SK-N-SH treated with all-trans-retinoic acid at 6 μM for 48 hours (cell line): Measurements from ENCODE around the gene MAPK1IP1L.

Experiments used
- ATAC-seq: fragments of 200-7000 bp; cut with Tn5 transposase; 3 replicates; pipeline ENCODE4 v1.9.1; 2020; ENCODE audit warnings: mild to moderate bottlenecking, moderate library complexity
- ARNTL ChIP-seq: fragments of 450-650 bp; formaldehyde crosslinking; IDR thresholded peaks from 2 replicates; pipeline ENCODE4 v1.5.0; 2020; ENCODE audit warnings: low read depth, mild to moderate bottlenecking, moderate library complexity, borderline replicate concordance
- BACH2 ChIP-seq: fragments of 250-450 bp; sonication (Bioruptor Pico); IDR thresholded peaks from 2 replicates; pipeline ENCODE4 v1.9.0; 2021; ENCODE audit warnings: mild to moderate bottlenecking, borderline replicate concordance
- CSDC2 ChIP-seq: fragments of 250-450 bp; sonication (Bioruptor Pico); IDR thresholded peaks from 2 replicates; pipeline ENCODE4 v1.5.0; 2020; ENCODE audit warnings: mild to moderate bottlenecking, moderate library complexity
- ESRRG ChIP-seq: fragments of 250-450 bp; sonication (Bioruptor Pico); IDR thresholded peaks from 2 replicates; pipeline ENCODE4 v1.6.1; 2021; ENCODE audit warnings: mild to moderate bottlenecking
- GLIS3 ChIP-seq: fragments of 250-450 bp; sonication (Bioruptor Pico); IDR thresholded peaks from 2 replicates; pipeline ENCODE4 v1.5.0; 2020; ENCODE audit warnings: mild to moderate bottlenecking, moderate library complexity
- ISL1 ChIP-seq: fragments of 250-450 bp; sonication (Bioruptor Pico); IDR thresholded peaks from 2 replicates; pipeline ENCODE4 v2.1.2; 2022; ENCODE audit warnings: mild to moderate bottlenecking, moderate library complexity
- OSR1 ChIP-seq: fragments of 250-450 bp; sonication (Bioruptor Pico); IDR thresholded peaks from 2 replicates; pipeline ENCODE4 v1.8.0; 2022; ENCODE audit warnings: moderate library complexity, mild to moderate bottlenecking, inconsistent platforms
- PPARA ChIP-seq: fragments of 250-450 bp; sonication (Bioruptor Pico); IDR thresholded peaks from 2 replicates; pipeline ENCODE4 v1.5.0; 2020; ENCODE audit warnings: mild to moderate bottlenecking, borderline replicate concordance
- RARB ChIP-seq: fragments of 250-450 bp; sonication (Bioruptor Pico); IDR thresholded peaks from 2 replicates; pipeline ENCODE4 v1.8.0; 2021; ENCODE audit warnings: mild to moderate bottlenecking, moderate library complexity
- SNAI2 ChIP-seq: fragments of 250-450 bp; sonication (Bioruptor Pico); IDR thresholded peaks from 2 replicates; pipeline ENCODE4 v1.5.0; 2020; ENCODE audit warnings: mild to moderate bottlenecking, moderate library complexity
- TCF4 ChIP-seq: fragments of 250-450 bp; sonication (Bioruptor Pico); IDR thresholded peaks from 2 replicates; pipeline ENCODE4 v1.8.0; 2021; ENCODE audit warnings: mild to moderate bottlenecking, moderate library complexity, borderline replicate concordance
- TOX ChIP-seq: fragments of 250-450 bp; sonication (Bioruptor Pico); IDR thresholded peaks from 2 replicates; pipeline ENCODE4 v1.8.0; 2021; ENCODE audit warnings: mild to moderate bottlenecking, moderate library complexity, borderline replicate concordance
- ZC3H10 ChIP-seq: fragments of 250-450 bp; sonication (Bioruptor Pico); IDR thresholded peaks from 2 replicates; pipeline ENCODE4 v1.5.1; 2021; ENCODE audit warnings: mild to moderate bottlenecking, moderate library complexity
- ZFP3 ChIP-seq: fragments of 250-450 bp; sonication (Bioruptor Pico); IDR thresholded peaks from 2 replicates; pipeline ENCODE4 v1.5.0; 2020; ENCODE audit warnings: mild to moderate bottlenecking, moderate library complexity
- ZFP30 ChIP-seq: fragments of 450-650 bp; formaldehyde crosslinking; IDR thresholded peaks from 2 replicates; pipeline ENCODE4 v1.5.0; 2022; ENCODE audit warnings: mild to moderate bottlenecking, moderate library complexity
- ZNF70 ChIP-seq: fragments of 450-650 bp; formaldehyde crosslinking; IDR thresholded peaks from 2 replicates; pipeline ENCODE4 v1.5.0; 2020; ENCODE audit warnings: mild to moderate bottlenecking, moderate library complexity
- ZNF8 ChIP-seq: fragments of 450-650 bp; formaldehyde crosslinking; IDR thresholded peaks from 2 replicates; pipeline ENCODE4 v1.5.0; 2020; ENCODE audit warnings: mild to moderate bottlenecking, moderate library complexity
- TF ChIP-seq, protein P1 (sequence below): fragments of 250-450 bp; sonication (Bioruptor Pico); IDR thresholded peaks from 2 replicates; pipeline ENCODE4 v1.8.0; 2020; ENCODE audit warnings: mild to moderate bottlenecking, moderate library complexity, borderline replicate concordance
- TF ChIP-seq, protein P2 (sequence below): fragments of 250-450 bp; sonication (Bioruptor Pico); IDR thresholded peaks from 2 replicates; pipeline ENCODE4 v1.5.0; 2020; ENCODE audit warnings: mild to moderate bottlenecking, moderate library complexity
- TF ChIP-seq, protein P3 (sequence below): fragments of 250-450 bp; sonication (Bioruptor Pico); IDR thresholded peaks from 2 replicates; pipeline ENCODE4 v1.5.1; 2020; ENCODE audit warnings: low read depth, mild to moderate bottlenecking, moderate library complexity

Gene MAPK1IP1L

DNA sequence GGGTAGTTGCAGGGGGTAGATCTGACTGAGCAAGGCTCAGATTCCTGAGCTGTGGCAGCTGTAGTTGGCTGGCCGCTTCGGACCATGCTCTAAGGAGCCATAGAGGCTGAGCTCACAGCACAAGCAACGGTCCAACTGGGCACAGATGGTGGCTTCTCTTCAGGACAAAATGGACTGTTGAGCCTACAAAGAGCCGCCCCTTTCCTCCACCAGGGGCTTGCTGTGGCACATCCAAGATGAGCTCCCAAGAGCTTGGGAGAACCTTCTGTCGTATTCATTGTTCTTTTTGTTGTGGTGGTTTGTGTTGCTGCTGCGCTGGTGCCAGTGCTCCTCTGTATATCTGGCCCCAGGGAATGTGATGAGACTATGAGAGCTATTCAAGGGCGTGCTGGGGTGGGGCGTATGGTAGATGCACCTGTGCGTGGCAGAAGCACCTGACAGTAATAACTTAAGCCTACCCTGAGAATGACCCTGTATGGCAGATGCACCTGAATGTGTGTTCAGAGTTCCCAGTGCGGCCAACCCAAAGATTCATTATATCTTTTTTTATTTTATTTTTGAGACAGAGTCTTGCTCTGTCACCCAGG lies 59.8 kb downstream of the MAPK1IP1L start:
- no peak for ATAC-seq
- no peak for TF ChIP-seq OSR1 (CRISPR knock-in tag)

DNA sequence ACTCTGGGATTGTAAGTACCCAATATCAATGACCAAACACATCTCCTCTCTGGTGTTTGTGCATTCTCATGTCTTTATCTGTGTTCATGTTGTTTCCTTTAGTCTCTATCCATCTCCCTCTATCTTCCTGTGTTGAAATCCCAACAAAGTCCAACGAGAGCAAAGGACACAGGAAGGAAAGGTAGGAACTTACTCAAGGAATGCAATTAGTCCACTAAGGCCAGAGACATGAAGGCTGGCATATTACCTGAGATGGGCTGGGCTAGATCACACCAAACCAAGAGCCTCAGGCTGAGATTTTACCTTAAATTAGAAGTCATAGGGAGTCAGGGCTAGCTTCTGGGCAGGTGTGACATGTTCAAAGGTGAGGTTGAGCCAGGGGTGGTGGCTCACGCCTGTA lies 63.3 kb downstream of the MAPK1IP1L start:
- ATAC-seq, result no peak
- TF ChIP-seq ISL1 (CRISPR knock-in tag) (no peak), ARNTL (CRISPR knock-in tag) (no peak), BACH2 (CRISPR knock-in tag) (no peak), ESRRG (CRISPR knock-in tag) (no peak), SNAI2 (CRISPR knock-in tag) (no peak), TOX (CRISPR knock-in tag) (no peak), ZNF70 (CRISPR knock-in tag) (no peak), GLIS3 (no peak), ZFP3 (CRISPR knock-in tag) (no peak), PPARA (CRISPR knock-in tag) (no peak), ZC3H10 (no peak), ZNF8 (no peak), CSDC2 (CRISPR knock-in tag) (no peak), TCF4 (no peak), OSR1 (CRISPR knock-in tag) (no peak), RARB (CRISPR knock-in tag) (no peak)
- TF ChIP-seq, protein P1, sequence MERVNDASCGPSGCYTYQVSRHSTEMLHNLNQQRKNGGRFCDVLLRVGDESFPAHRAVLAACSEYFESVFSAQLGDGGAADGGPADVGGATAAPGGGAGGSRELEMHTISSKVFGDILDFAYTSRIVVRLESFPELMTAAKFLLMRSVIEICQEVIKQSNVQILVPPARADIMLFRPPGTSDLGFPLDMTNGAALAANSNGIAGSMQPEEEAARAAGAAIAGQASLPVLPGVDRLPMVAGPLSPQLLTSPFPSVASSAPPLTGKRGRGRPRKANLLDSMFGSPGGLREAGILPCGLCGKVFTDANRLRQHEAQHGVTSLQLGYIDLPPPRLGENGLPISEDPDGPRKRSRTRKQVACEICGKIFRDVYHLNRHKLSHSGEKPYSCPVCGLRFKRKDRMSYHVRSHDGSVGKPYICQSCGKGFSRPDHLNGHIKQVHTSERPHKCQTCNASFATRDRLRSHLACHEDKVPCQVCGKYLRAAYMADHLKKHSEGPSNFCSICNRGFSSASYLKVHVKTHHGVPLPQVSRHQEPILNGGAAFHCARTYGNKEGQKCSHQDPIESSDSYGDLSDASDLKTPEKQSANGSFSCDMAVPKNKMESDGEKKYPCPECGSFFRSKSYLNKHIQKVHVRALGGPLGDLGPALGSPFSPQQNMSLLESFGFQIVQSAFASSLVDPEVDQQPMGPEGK (CRISPR knock-in tag), result no peak
- TF ChIP-seq, protein P2, sequence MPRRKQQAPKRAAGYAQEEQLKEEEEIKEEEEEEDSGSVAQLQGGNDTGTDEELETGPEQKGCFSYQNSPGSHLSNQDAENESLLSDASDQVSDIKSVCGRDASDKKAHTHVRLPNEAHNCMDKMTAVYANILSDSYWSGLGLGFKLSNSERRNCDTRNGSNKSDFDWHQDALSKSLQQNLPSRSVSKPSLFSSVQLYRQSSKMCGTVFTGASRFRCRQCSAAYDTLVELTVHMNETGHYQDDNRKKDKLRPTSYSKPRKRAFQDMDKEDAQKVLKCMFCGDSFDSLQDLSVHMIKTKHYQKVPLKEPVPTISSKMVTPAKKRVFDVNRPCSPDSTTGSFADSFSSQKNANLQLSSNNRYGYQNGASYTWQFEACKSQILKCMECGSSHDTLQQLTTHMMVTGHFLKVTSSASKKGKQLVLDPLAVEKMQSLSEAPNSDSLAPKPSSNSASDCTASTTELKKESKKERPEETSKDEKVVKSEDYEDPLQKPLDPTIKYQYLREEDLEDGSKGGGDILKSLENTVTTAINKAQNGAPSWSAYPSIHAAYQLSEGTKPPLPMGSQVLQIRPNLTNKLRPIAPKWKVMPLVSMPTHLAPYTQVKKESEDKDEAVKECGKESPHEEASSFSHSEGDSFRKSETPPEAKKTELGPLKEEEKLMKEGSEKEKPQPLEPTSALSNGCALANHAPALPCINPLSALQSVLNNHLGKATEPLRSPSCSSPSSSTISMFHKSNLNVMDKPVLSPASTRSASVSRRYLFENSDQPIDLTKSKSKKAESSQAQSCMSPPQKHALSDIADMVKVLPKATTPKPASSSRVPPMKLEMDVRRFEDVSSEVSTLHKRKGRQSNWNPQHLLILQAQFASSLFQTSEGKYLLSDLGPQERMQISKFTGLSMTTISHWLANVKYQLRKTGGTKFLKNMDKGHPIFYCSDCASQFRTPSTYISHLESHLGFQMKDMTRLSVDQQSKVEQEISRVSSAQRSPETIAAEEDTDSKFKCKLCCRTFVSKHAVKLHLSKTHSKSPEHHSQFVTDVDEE (CRISPR knock-in tag), result no peak
- TF ChIP-seq, protein P3, sequence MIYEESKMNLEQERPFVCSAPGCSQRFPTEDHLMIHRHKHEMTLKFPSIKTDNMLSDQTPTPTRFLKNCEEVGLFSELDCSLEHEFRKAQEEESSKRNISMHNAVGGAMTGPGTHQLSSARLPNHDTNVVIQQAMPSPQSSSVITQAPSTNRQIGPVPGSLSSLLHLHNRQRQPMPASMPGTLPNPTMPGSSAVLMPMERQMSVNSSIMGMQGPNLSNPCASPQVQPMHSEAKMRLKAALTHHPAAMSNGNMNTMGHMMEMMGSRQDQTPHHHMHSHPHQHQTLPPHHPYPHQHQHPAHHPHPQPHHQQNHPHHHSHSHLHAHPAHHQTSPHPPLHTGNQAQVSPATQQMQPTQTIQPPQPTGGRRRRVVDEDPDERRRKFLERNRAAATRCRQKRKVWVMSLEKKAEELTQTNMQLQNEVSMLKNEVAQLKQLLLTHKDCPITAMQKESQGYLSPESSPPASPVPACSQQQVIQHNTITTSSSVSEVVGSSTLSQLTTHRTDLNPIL, result no peak

DNA sequence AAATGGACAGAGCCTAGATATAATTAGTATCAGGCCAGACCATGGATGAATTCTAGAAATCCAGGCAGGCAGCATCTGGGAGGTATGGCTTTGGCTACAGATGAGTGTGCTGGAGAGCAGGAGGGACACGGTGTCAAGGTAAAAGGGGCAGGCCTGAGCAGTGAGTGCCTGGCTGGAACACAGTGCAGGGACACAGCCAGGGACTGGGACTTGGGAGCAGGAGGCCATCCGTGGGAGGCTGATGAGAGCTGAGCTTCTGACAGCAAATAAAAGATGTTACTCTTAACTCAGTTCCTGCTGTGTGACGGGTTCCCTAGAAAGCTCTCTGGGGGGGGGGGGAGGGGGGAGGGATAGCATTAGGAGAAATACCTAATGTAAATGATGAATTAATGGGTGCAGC lies 64.0 kb downstream of the MAPK1IP1L start:
- no peak for ATAC-seq

More for the DNA sequence above, 64.0 kb downstream of the MAPK1IP1L start:
- TF ChIP-seq ARNTL (CRISPR knock-in tag) (no peak), PPARA (CRISPR knock-in tag) (no peak), BACH2 (CRISPR knock-in tag) (no peak), ZFP3 (CRISPR knock-in tag) (no peak), CSDC2 (CRISPR knock-in tag) (no peak), ESRRG (CRISPR knock-in tag) (no peak), ZC3H10 (no peak), TOX (CRISPR knock-in tag) (no peak), ISL1 (CRISPR knock-in tag) (no peak), TCF4 (no peak), ZFP30 (no peak), ZNF8 (no peak), RARB (CRISPR knock-in tag) (no peak), SNAI2 (CRISPR knock-in tag) (no peak), ZNF70 (CRISPR knock-in tag) (no peak)
- TF ChIP-seq, protein P1 (CRISPR knock-in tag), result no peak
- TF ChIP-seq, protein P2 (CRISPR knock-in tag), result no peak
- TF ChIP-seq, protein P3, result no peak
